Measurements from ENCODE around the gene CD3E. TPM values are rescaled to one million over a fixed set of nuclear protein-coding genes. Genes with fewer than 3 reads are reported as not detected.
A peak's percentile ranks its signal among the peaks of the same experiment; 100 is the strongest.

Gene CD3E
- total RNA-seq, 1 donor from 2014 or later = not detected

- Mint-ChIP-seq H3K4me1 (peaks cover 23% of the 10 kb centered on the region), H3K4me3 (no peak overlapping the region), H3K27ac (no peak overlapping the region), H3K27me3 (ENCODE audit: insufficient read depth, low read depth) (peaks cover 8% of the 10 kb centered on the region), H3K9me3 (no peaks in the 10 kb centered on the region), H3K36me3 (no peaks in the 10 kb centered on the region)
- H3F3A ChIP-seq (ENCODE audit: low read depth) = peaks cover 19% of the 10 kb centered on the region
- peak; percentile 9 for DNase-seq (ENCODE audit: low spot score)
- TF ChIP-seq EZH2phosphoT487 (IDR thresholded peaks at IDR 0.05) = peak; percentile 27
- no peak for TF ChIP-seq CTCF (IDR thresholded peaks at IDR 0.05)
- TF ChIP-seq EZH2 (IDR thresholded peaks at IDR 0.05) = no peak
- peak overlapping the region; percentile 22 for H3K4me3 ChIP-seq
- no peak overlapping the region for H3K9ac ChIP-seq
- H3K27me3 ChIP-seq = peaks cover 95% of the 10 kb centered on the region
- H2AFZ ChIP-seq (replicated peaks) = peak overlapping the region; percentile 84
- no peaks in the 10 kb centered on the region for H3K79me2 ChIP-seq (ENCODE audit: low read depth)
- peak overlapping the region; percentile 72 for H3K4me2 ChIP-seq
- H3K36me3 ChIP-seq = no peaks in the 10 kb centered on the region
- no peaks in the 10 kb centered on the region for H3K9me3 ChIP-seq (ENCODE audit: low read depth)
- no peak overlapping the region for H3K27ac ChIP-seq
- peaks cover 23% of the 10 kb centered on the region for H3K4me1 ChIP-seq
- no peaks in the 10 kb centered on the region for H4K20me1 ChIP-seq (ENCODE audit: low read depth)
Observed at GRCh38 chr11:118264569-118265465, 39.7 kb upstream of the CD3E start.

DNA sequence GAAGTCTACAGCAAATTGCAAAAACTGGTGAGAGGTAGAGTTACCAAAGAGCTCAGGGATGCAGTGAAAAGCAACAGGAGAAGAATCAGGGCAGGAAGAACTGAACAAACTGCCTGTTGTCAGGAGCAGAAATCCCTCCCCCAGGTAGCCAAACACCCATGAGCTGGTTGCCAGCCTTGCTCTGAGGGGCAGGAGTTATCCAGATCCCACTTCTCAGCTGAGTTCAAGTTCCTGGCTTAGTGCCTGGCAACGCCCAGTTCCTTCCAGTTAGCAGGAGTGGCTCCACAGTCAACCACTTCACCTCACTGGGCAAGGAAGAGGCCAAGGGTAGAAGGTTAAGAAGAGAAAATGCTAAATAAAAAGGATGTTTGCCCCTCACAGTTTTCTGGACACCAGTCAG, 38.6 kb upstream of the CD3E start:
- no peak overlapping the region for H3K9ac ChIP-seq
- Mint-ChIP-seq H3K27me3 (ENCODE audit: insufficient read depth, low read depth) (peaks cover 4% of the 10 kb centered on the region), H3K4me3 (no peak overlapping the region), H3K4me1 (peaks cover 23% of the 10 kb centered on the region), H3K9me3 (no peaks in the 10 kb centered on the region), H3K27ac (no peak overlapping the region), H3K36me3 (no peaks in the 10 kb centered on the region)
- H3K27me3 ChIP-seq = peaks cover 97% of the 10 kb centered on the region
- H3K4me1 ChIP-seq = peaks cover 23% of the 10 kb centered on the region
- H4K20me1 ChIP-seq (ENCODE audit: low read depth) = no peaks in the 10 kb centered on the region
- no peak overlapping the region for H3K4me2 ChIP-seq
- no peak overlapping the region for H3K27ac ChIP-seq
- DNase-seq (ENCODE audit: low spot score) = no peak
- no peaks in the 10 kb centered on the region for H3K36me3 ChIP-seq
- no peaks in the 10 kb centered on the region for H3K79me2 ChIP-seq (ENCODE audit: low read depth)
- no peaks in the 10 kb centered on the region for H3K9me3 ChIP-seq (ENCODE audit: low read depth)
- no peak for TF ChIP-seq CTCF (IDR thresholded peaks at IDR 0.05)
- no peak for TF ChIP-seq EZH2phosphoT487 (IDR thresholded peaks at IDR 0.05)
- TF ChIP-seq EZH2 (IDR thresholded peaks at IDR 0.05) = no peak
- peaks cover 19% of the 10 kb centered on the region for H3F3A ChIP-seq (ENCODE audit: low read depth)
- no peak overlapping the region for H2AFZ ChIP-seq (replicated peaks)
- H3K4me3 ChIP-seq = no peak overlapping the region

DNA sequence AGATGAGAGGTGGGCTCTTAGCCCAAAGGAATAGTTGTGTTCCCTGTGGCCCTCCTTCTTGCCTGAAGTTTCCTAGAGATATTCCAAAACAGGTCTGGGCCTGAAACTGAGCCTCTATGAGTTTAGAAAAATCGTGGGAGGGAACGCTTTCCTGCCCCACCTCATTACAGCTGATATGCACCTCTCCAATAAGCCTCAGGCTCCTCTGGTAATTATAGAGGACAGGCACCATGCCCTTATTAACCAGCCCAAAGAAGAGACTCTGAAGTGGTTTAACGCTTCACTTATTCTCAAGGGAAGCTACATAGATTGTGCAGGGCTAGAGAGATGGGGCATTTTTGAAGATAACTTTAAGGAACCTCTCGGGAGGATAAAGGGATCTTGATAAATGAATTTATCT, 37.0 kb upstream of the CD3E start:
- DNase-seq (ENCODE audit: low spot score) = no peak
- Histone ChIP-seq H3K27ac (no peak overlapping the region), H3K36me3 (no peaks in the 10 kb centered on the region), H3K27me3 (peaks cover 84% of the 10 kb centered on the region), H3K9me3 (ENCODE audit: low read depth) (no peaks in the 10 kb centered on the region), H4K20me1 (ENCODE audit: low read depth) (no peaks in the 10 kb centered on the region), H3K9ac (no peak overlapping the region), H3K4me3 (no peak overlapping the region), H3K79me2 (ENCODE audit: low read depth) (no peaks in the 10 kb centered on the region), H3K4me2 (no peak overlapping the region), H3K4me1 (peaks cover 23% of the 10 kb centered on the region), H2AFZ (replicated peaks) (no peak overlapping the region), H3F3A (ENCODE audit: low read depth) (peaks cover 19% of the 10 kb centered on the region)
- Mint-ChIP-seq H3K4me1 (peaks cover 23% of the 10 kb centered on the region), H3K27me3 (ENCODE audit: insufficient read depth, low read depth) (peaks cover 4% of the 10 kb centered on the region), H3K9me3 (no peaks in the 10 kb centered on the region), H3K36me3 (no peaks in the 10 kb centered on the region), H3K27ac (no peak overlapping the region), H3K4me3 (no peak overlapping the region)
- TF ChIP-seq EZH2phosphoT487 (IDR thresholded peaks at IDR 0.05) (no peak), EZH2 (IDR thresholded peaks at IDR 0.05) (no peak), CTCF (IDR thresholded peaks at IDR 0.05) (no peak)

Measured in neural progenitor cell (in vitro differentiated cells).